AG10803 (cell line): ENCODE measurements around the gene ELP4.

Source experiments
- DNase-seq: peaks from one replicate; pipeline ENCODE4 v3.0.0; 2010; ENCODE audit warnings: low read depth
- H3K4me3 ChIP-seq: 2 replicates; pipeline ENCODE4 v1.5.1; 2011; ENCODE audit warnings: mild to moderate bottlenecking, low read length, control low read depth
- TF ChIP-seq, protein P1 (sequence below): conservative IDR thresholded peaks from 2 replicates; pipeline ENCODE4 v1.5.1; 2011; ENCODE audit warnings: mild to moderate bottlenecking, low read length, control low read depth, inconsistent platforms

ELP4 gene

DNA sequence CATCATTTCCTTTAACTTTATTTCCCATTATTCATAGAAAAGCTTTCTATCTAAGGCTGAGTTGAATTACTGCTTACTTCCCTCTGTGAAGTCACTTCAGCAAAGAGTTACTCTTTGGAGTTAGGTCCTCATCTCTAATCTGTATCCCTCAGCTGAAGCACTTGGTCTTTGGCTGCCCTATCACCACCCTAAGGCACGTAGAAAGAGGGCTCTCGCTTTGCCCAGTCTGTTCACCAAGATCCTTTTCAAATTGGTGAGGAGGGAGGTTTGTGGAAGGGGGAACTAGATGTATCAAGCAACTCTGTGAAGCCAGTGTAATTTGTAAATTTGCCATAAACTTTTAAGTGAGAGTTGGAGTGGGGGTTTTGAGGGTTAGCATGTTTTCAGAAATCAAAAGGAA is 258.1 kb downstream of the ELP4 start:
- TF ChIP-seq, protein P1, sequence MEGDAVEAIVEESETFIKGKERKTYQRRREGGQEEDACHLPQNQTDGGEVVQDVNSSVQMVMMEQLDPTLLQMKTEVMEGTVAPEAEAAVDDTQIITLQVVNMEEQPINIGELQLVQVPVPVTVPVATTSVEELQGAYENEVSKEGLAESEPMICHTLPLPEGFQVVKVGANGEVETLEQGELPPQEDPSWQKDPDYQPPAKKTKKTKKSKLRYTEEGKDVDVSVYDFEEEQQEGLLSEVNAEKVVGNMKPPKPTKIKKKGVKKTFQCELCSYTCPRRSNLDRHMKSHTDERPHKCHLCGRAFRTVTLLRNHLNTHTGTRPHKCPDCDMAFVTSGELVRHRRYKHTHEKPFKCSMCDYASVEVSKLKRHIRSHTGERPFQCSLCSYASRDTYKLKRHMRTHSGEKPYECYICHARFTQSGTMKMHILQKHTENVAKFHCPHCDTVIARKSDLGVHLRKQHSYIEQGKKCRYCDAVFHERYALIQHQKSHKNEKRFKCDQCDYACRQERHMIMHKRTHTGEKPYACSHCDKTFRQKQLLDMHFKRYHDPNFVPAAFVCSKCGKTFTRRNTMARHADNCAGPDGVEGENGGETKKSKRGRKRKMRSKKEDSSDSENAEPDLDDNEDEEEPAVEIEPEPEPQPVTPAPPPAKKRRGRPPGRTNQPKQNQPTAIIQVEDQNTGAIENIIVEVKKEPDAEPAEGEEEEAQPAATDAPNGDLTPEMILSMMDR, result no peak
- DNase-seq, result no peak
- H3K4me3 ChIP-seq, result no peak overlapping the region

DNA sequence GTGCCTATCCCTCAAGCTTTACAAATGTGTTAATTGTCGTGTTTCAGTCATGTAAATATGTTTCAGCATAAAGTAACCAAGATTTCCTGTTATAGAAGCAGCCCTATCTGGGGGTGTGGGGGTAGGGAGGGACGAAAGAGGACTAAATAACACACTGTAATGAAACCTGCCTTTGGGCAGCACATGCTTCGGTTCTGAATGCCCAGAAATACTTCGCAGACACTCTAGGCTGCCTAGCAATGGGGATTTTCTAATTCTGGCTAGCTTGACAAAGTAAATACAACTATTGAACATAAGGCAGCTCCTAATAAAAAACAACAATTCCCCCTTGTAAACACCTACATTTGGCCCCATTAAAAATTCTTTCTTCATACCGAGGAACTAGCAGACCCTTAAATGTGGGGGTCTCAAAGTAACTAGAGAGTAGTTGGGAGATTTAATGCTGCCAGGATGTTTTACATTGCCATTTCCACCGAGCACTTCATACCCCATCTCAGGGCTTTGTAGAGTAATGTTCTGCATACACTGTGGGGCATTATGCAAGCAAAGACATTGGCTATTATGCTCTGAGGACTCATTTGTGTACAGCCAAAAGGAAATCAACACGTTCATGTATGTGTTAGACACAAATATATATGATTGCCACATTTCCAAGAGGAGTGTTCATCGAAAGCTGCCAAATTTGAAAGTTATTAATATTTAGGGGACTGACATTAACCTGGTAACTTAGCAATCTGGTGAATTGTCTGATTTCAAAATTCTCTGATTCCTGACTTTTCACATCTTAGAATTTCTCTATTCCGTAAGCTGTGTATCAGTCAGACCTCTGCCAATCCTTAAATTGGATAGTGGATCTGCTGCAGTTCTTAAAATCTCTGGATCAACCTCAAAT is 259.4 kb downstream of the ELP4 start:
- TF ChIP-seq, protein P1, result no peak
- DNase-seq, result no peak
- H3K4me3 ChIP-seq, result no peak overlapping the region

DNA sequence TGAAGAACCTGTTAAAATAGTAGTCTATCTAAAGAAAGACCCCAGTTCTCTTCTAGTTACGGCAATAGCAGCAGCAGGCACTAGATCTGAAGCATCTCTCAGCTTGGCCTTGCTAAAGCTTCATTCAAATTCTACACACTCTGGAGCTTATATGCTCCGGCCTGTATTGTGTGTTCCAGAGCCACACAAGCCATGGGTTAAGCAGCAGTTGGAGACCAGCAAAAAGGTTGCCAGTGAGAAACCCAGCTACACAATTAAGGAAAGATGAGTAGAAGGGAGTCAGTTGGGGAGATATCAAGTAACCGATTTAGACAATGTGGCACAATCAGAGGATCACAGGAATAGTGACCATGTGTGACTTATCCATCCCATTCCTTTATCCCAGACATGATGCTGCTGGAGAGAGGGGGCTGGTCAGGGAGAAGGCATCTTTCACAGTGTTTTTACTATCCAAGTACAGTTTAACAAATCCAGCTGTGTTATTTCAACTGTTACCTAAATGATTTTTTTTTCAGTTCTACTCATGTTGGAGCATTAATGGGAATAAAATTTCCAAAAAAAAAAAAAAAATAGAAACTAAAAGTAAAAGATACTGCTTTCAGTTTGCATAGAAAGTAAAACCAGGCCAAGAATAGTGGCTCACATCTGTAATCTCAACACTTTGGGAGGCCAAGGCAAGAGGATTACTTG is 260.6 kb downstream of the ELP4 start:
- DNase-seq, result no peak
- no peak overlapping the region for H3K4me3 ChIP-seq
- TF ChIP-seq, protein P1, result no peak

DNA sequence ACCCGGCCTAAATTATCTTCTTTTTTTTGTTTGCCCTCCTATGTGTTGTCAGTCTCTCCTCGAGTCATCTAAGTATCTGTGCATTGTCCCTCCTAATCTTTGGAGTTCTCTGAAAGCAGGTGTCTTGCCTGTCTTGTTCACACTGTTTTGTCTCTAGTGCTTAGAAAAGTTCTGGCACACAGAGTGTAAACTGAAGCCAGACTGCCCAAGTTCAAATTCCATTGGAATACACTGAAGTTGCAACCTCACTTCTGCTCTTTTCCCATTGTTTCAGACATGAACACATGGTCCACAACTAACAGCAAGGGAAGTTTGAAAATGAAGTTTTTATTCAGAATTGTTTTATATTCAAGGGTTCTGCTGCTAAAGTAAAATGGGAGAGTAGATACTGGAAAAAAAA is 262.8 kb downstream of the ELP4 start:
- TF ChIP-seq, protein P1, result no peak
- no peak for DNase-seq
- no peak overlapping the region for H3K4me3 ChIP-seq

DNA sequence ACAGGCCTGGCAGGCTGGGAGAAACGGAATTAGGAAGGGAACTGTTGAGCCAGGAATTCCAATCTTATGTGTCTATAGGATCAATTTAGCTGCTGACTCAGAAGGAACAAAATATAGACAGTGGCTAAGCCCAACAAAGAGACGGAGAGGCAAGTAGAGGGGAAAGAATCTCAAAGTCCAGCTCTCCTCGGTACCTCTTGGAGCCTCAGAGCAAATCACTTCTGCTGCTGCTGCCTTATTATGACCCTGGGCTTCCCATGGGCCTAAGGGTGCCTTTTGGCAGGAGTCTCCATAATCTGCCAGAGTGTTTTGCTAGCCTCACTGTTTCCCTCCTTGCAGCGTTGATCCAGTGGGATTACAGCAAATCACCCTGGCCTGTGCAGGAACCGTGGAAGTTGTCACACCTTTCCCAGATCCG is 269.8 kb downstream of the ELP4 start:
- no peak overlapping the region for H3K4me3 ChIP-seq
- DNase-seq, result peak; percentile 62
- TF ChIP-seq, protein P1, result no peak

DNA sequence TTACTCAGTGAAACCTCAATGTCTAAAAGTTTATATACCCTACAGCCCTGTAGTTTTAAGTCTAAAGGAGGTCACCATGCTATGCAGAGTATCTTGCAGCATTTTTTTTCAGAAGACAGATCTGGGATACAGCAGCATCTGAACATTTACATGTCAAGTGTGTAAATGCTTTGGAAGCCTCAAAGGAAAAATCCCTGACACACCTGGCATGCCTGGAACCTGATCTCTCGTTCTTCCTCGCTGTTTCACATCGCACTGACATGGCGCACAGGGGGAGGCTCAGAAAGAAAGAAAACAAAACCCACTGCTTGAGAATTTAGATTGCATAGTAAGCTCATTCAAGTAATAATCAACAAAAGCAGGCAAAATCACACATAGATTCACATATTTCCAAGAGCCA is 270.5 kb downstream of the ELP4 start:
- no peak overlapping the region for H3K4me3 ChIP-seq
- DNase-seq, result no peak
- TF ChIP-seq, protein P1, result no peak

DNA sequence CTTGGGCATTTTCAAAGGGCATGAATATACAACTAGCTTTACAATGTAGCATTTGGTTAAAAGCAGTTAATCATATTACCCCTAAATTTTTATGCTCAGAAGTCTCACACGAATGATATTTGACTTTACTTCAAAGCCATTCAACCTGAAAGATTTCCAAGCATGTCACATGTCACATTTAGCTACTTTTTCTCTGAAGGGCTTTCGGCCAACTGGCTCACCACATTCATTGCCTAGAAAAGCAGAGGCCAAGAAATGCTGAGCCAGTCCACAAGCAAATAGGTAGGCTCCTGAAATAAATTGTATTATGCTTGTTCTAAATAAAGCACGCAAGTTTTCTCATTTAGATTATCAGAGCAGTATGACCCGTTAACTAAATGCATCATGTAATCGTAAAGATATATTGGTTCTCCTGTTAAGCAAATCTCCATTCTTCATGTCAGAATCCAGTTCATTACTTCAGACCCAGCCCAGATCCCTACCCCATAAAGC is 271.0 kb downstream of the ELP4 start:
- H3K4me3 ChIP-seq, result no peak overlapping the region
- no peak for DNase-seq
- TF ChIP-seq, protein P1, result no peak
